Measurements from ENCODE around the gene PRSS22.

PRSS22 gene

DNA sequence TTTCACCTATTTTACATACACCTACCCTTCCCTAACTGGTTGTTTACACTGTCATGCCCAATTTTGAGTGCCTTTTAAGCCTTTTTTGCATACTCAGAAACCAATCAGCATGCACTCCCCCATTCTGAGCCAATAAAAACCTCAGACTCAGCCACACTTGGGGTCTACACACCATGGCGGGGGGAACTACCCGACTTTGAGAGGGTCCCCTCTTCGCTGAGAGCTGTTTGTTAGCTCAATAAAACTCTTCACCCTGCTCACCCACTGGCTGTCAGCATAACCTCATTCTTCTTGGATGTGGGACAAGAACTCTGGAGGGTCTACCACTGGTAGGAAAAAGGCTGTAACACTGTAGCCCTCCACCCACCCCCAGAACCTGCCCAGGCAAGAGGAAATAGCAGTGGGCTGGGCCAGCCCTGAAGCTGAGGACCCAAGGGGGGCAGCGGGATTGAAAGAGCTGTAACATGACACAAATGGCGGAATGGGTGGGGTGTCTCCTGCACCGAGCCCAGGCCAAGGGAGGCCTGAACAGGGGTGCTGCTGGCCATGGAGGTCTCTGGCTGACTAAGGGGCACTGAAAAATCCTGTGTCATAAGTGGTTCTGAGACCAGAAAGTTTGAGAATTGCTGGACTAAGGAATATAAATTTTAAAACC, 22.0 kb upstream of the PRSS22 start:
- no peak for DNase-seq

- peak; percentile 57 for DNase-seq
These were observed 17.0 kb upstream of the PRSS22 start for GRCh38 chr16:2874912-2875362.

- DNase-seq, result no peak
These were observed 16.3 kb upstream of the PRSS22 start for GRCh38 chr16:2874032-2874911.

DNA sequence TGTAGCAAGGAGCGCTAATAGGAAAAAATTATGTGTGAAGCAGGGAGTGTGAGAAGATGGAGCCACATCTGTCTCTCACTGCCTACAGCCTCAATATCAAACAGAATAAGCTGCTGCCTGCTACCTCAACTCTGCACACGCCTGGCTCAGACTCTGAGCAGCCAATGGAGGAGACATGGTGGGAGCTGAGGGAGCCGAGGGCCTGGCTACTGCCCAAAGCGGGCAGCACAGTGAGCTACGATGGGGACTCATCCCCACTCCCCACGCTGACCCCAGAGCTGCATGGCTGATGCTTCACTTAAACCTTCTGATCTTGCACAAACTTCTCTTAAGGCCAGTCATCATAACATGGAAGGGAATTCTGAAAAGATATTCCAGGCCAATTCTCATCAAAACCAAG, 14.0 kb upstream of the PRSS22 start:
- DNase-seq, result no peak

- DNase-seq, result peak; percentile 84
These were observed 10.2 kb upstream of the PRSS22 start for GRCh38 chr16:2867987-2868789.

DNA sequence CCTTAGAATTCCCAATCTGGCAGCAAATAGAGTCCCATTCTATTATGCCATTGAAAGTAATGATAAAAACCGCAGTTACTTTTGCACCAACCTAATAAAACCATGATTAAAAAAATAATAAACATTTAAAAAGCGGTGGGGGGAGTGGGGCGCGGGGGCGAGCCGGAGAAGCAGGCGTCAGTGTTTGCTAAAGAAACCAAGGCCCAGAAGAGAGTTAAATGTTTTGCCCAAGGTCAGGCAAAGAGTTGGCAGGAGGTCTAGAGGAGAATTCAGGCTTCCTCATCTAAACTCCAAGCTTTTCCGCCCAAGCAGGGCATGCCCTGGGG, 9.7 kb upstream of the PRSS22 start:
- no peak for DNase-seq

DNA sequence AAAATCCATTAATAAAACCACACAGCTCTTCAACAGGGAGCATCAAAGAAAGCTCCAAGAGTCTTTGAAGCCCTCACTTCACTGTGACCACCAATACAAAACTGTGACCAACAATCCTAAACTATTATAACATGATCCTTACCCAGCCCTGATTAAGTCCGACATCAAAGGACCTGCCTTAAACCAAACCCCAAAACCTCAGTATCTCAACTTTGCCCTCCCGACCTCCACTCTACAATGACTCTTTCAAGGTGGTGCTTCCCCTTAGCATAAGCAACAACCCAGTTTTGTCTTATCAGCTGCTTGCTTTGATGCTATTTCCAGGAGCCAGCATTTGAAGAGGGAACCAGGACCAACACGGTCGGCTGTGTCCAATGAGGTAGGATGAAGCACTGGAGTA, 8.5 kb upstream of the PRSS22 start:
- DNase-seq, result no peak

GRCh38 chr16:2865651-2866050, 7.7 kb upstream of the PRSS22 start:
- no peak for DNase-seq

DNA sequence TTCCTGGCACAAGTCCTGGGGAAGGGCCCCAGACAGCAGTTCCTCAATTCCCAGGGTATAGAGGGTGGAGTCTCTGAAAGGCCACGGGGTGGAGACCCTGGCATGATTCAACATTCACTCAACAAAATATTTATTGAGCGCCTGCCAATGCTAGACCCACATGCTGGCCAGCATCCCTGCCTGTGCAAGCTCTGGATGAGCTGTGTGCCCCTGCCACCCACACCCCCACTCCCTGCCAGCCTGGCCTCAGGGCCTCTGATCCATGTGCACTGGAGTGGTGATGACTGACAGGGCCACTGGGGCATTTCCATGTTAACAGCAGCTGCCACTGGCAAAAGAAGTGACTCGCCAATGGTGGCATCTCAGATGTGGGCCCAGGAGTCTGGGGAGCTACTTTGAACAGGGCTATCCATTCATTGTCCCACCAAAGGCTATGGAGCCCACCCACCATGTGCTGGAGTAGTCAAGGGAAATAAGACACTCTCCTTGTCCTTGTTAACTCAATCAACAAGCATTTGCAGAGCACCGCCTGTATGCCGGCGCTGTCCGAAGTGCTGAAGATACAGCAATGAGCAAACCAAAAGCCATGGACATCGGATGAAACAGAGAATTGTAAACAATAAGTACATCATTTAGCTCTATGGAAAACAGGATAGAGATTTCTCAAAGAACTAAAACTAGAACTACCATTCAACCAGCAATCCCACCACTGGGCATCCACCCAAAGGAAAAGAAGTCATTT, 3.0 kb upstream of the PRSS22 start:
- DNase-seq, result no peak

GRCh38 chr16:2859686-2860265, 1.8 kb upstream of the PRSS22 start:
- no peak for DNase-seq

GRCh38 chr16:2858245-2859025, 465 bp upstream of the PRSS22 start:
- DNase-seq, result no peak

DNA sequence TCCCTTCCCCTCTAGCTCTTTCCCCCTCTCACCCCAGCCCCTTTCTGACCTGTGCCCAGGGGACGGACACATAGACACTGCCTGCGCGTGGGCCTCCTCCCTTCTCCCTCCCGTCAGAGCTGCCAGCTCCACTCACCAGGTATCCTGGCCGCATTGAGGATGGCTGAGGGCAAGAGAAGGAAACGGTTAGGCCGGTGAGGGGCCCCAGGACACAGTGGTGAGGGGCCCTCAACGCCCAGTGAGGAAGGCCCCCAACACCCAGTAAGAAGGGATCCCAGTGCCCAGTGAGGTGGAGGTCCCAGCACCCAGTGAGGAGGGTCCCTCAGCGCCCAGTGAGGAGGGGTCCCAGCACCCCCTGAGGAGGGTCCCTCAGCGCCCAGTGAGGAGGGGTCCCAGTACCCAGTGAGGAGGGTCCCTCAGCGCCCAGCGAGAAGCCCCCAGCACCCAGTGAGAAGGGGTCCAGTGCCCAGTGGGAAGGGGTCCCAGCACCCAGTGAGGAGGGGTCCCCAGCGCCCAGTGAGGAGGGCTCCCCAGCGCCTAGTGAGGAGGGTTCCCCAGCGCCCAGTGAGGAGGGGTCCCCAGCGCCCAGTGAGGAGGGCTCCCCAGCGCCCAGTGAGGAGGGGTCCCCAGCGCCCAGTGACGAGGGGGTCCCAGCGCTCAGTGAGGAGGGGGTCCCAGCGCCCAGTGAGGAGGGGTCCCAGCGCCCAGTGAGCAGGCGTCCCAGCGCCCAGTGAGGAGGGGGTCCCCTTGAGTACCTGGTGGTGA, 1.1 kb downstream of the PRSS22 start:
- no peak for DNase-seq

DNA sequence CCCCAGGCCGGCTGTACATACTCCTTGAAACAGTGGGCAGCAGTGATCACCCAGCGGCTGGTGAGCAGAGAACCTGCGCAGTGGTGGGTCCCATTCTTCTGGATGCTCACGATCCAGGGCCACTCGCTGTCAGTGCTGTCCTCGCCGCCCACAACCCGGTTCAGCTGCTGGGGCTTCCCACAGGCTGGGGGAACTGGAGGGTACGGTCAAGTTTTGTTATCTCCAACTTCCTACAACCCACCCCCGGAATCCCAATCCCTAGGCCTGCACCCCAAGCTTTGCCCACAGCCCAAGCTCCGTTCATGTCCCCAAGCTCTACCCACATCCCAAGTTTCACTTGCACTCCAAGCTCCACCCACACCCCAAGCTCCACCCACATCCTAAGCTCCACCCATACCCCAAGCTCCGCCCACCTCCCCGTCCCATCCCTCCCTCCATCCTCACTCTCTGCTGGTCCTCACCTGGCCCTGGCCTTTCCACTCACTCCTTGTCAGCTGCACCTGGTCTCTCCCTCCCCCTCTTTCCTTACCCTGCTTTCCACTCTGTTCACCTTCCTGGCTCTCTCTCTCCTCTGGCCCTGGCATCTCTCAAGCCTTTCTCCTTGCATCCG, 1.8 kb downstream of the PRSS22 start:
- no peak for DNase-seq

GRCh38 chr16:2855536-2855935, 2.4 kb downstream of the PRSS22 start:
- DNase-seq, result no peak

- DNase-seq, result no peak
These were observed 3.2 kb downstream of the PRSS22 start for GRCh38 chr16:2854700-2855309.

GRCh38 chr16:2853531-2854073, 4.4 kb downstream of the PRSS22 start:
- DNase-seq, result no peak

GRCh38 chr16:2852731-2853507, 5.1 kb downstream of the PRSS22 start:
- no peak for DNase-seq

DNA sequence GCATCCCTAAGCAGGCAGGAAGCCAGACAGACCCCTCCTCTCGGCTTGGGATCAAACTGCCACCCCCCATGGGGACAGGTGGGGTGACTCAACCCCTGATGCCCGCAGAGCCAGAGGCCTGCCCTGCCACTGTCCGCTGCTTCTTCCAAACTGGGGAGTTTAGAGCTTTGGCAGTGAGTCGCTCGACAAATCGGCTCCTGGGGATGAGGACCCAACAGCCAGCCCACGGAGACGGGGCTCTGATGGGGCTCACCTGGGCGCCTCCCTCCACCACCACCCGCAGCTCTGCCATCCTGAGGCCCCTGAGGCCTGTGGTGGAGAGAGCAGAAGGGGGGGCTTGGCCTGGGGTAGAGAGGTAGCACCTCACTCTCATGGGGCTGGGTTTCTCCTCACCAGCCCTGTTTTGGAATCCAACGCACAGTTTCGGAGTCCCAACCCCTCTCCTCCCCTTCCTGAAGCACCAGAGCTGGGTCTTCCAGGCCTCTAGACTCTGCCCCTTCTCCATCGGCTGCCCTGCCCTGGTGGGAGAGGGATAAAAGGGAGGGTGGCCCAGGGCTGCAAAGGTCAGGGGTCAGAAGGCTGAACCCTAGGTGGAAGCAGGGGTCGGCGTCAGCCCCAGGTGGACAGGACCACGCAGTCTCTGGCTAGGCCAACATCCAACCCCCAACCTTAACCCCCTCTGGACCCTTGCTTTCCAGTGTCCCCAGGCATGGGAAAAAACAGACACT, 5.8 kb downstream of the PRSS22 start:
- no peak for DNase-seq
